SK-N-SH treated with all-trans-retinoic acid at 6 μM for 48 hours (cell line): ENCODE measurements around the gene SLAMF7.

Source experiments
- CSDC2 ChIP-seq: fragments of 250-450 bp; sonication (Bioruptor Pico); IDR thresholded peaks from 2 replicates; pipeline ENCODE4 v1.5.0; 2020; ENCODE audit warnings: mild to moderate bottlenecking, moderate library complexity
- ESRRG ChIP-seq: fragments of 250-450 bp; sonication (Bioruptor Pico); IDR thresholded peaks from 2 replicates; pipeline ENCODE4 v1.6.1; 2021; ENCODE audit warnings: mild to moderate bottlenecking
- PPARA ChIP-seq: fragments of 250-450 bp; sonication (Bioruptor Pico); IDR thresholded peaks from 2 replicates; pipeline ENCODE4 v1.5.0; 2020; ENCODE audit warnings: mild to moderate bottlenecking, borderline replicate concordance
- RARB ChIP-seq: fragments of 250-450 bp; sonication (Bioruptor Pico); IDR thresholded peaks from 2 replicates; pipeline ENCODE4 v1.8.0; 2021; ENCODE audit warnings: mild to moderate bottlenecking, moderate library complexity
- TF ChIP-seq, protein P1 (sequence below): fragments of 250-450 bp; sonication (Bioruptor Pico); IDR thresholded peaks from 2 replicates; pipeline ENCODE4 v1.5.1; 2021; ENCODE audit warnings: mild to moderate bottlenecking, moderate library complexity

- TF ChIP-seq RARB (CRISPR knock-in tag) (no peak), PPARA (no peak), ESRRG (no peak), CSDC2 (no peak)
- TF ChIP-seq, protein P1, sequence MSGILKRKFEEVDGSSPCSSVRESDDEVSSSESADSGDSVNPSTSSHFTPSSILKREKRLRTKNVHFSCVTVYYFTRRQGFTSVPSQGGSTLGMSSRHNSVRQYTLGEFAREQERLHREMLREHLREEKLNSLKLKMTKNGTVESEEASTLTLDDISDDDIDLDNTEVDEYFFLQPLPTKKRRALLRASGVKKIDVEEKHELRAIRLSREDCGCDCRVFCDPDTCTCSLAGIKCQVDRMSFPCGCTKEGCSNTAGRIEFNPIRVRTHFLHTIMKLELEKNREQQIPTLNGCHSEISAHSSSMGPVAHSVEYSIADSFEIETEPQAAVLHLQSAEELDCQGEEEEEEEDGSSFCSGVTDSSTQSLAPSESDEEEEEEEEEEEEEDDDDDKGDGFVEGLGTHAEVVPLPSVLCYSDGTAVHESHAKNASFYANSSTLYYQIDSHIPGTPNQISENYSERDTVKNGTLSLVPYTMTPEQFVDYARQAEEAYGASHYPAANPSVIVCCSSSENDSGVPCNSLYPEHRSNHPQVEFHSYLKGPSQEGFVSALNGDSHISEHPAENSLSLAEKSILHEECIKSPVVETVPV: no peak
Measured at GRCh38 chr1:160705742-160706141, 33.3 kb upstream of the SLAMF7 start.
